ENCODE data around the gene RGL3. TPM values are rescaled to one million over a fixed set of nuclear protein-coding genes. Genes with fewer than 3 reads are reported as not detected.
"Not testable (repeated sequence)": the region's sequence is repeated elsewhere in the genome, so short reads cannot be mapped to it uniquely, and the experiment has no call there.

The RGL3 gene
- total RNA-seq, 2 experiments from 2014 or later, result not detected

- no peaks in the 10 kb centered on the region for H3K9me3 Mint-ChIP-seq
- peaks cover 9% of the 10 kb centered on the region for H3K27me3 Mint-ChIP-seq
- H3K4me3 Mint-ChIP-seq, result no peak overlapping the region
- CTCF ChIA-PET, result interaction anchor here (0.6 to 1.6 kb wide), 2 partner anchors 10 to 34 kb away, joined by 3 to 5 read pairs; partner anchors contain the start of genes CCDC159 and TMEM205
- H3K36me3 Mint-ChIP-seq (ENCODE audit: low read depth), result no peaks in the 10 kb centered on the region
- POLR2A ChIA-PET, result no interaction called here
- no peak for DNase-seq
- H3K27ac Mint-ChIP-seq, result no peak overlapping the region
- H3K4me1 Mint-ChIP-seq, result peaks cover 8% of the 10 kb centered on the region
Measured at GRCh38 chr19:11356676-11357550, 62.2 kb downstream of the RGL3 start.

DNA sequence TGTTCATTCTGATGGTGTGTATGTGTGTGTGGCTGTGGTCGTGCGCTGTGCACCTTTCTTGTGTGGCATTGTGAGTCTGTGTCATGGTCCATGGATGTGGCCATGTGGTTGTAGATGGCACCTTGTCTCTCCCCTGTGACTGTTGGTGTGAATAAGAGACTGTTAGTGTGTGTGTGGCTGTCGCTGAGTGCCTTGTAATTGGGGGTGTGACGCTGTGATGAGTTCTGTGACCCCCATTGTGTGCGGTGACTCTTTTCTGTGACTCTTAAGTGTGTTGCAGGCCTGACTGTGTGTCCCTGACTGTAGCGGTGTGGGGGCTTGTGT is 63.1 kb downstream of the RGL3 start:
- H3K27me3 Mint-ChIP-seq, result peaks cover 9% of the 10 kb centered on the region
- POLR2A ChIA-PET, result interaction anchor here (0.5 kb wide), 1 partner anchor 162 kb away, joined by 3 read pairs; no protein-coding TSS in a partner anchor
- H3K9me3 Mint-ChIP-seq, result no peaks in the 10 kb centered on the region

GRCh38 chr19:11355160-11356073 is 63.7 kb downstream of the RGL3 start, which contains the start of gene PLPPR2:
Gene PLPPR2, plus strand, starts transcription at chr19:11355432. Its CDS starts 2,242 bp downstream, at chr19:11357674.
- Mint-ChIP-seq H3K4me1 (peaks cover 8% of the 10 kb centered on the region), H3K27me3 (peaks cover 9% of the 10 kb centered on the region), H3K4me3 (peak within 1 kb of the TSS; percentile 2), H3K9me3 (no peaks in the 10 kb centered on the region), H3K27ac (no peak within 1 kb of the TSS), H3K36me3 (ENCODE audit: low read depth) (no peaks in the 10 kb centered on the region)
- peak; percentile 83 for DNase-seq
- ChIA-PET CTCF (no interaction called here), POLR2A (interaction anchor here (0.5 kb wide), 1 partner anchor 161 kb away, joined by 3 read pairs; no protein-coding TSS in a partner anchor)

More for the DNA sequence above, 63.1 kb downstream of the RGL3 start:
- CTCF ChIA-PET, result no interaction called here
- H3K27ac Mint-ChIP-seq, result no peak overlapping the region
- DNase-seq, result no peak
- peaks cover 8% of the 10 kb centered on the region for H3K4me1 Mint-ChIP-seq
- peak overlapping the region; percentile 2 for H3K4me3 Mint-ChIP-seq
- no peaks in the 10 kb centered on the region for H3K36me3 Mint-ChIP-seq (ENCODE audit: low read depth)

- DNase-seq; H3K27me3 Mint-ChIP-seq; H3K27ac Mint-ChIP-seq; H3K36me3 Mint-ChIP-seq (ENCODE audit: low read depth); H3K9me3 Mint-ChIP-seq; H3K4me1 Mint-ChIP-seq; H3K4me3 Mint-ChIP-seq; CTCF ChIA-PET; POLR2A ChIA-PET: not testable (repeated sequence)
Measured at GRCh38 chr19:11354102-11354501, 65.0 kb downstream of the RGL3 start.

DNA sequence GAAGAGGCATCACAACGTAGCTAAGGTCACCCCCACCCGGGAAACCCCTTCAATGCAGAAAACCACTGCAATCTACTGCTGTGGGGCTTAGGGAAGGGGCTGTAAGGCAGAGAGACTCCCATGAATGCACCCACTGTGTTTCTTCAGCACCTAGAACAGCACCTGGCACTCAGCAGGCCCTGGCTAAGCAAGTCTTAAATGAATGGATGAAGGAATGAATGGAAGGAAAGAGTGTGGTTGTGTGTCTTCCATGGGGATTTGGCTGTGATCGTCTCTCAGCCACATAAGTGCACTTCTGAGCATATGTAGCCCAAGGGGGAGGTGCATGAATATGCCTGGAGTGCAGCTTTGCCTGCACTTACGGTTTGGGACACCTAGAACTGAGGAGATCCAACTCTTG is 69.9 kb downstream of the RGL3 start:
- Mint-ChIP-seq H3K9me3 (peaks cover 13% of the 10 kb centered on the region), H3K36me3 (ENCODE audit: low read depth) (peaks cover 4% of the 10 kb centered on the region), H3K4me1 (peaks cover 27% of the 10 kb centered on the region), H3K27ac (no peak overlapping the region), H3K27me3 (no peaks in the 10 kb centered on the region), H3K4me3 (no peak overlapping the region)
- CTCF ChIA-PET, result interaction anchor here (0.9 kb wide), 1 partner anchor 8 kb away, joined by 3 read pairs; no protein-coding TSS in a partner anchor
- DNase-seq, result no peak
- POLR2A ChIA-PET, result interaction anchor here (0.6 kb wide), 1 partner anchor 262 kb away, joined by 4 read pairs; no protein-coding TSS in a partner anchor

- POLR2A ChIA-PET, result no interaction called here
- H3K27ac Mint-ChIP-seq, result no peak overlapping the region
- peaks cover 4% of the 10 kb centered on the region for H3K36me3 Mint-ChIP-seq (ENCODE audit: low read depth)
- DNase-seq, result no peak
- H3K4me1 Mint-ChIP-seq, result peaks cover 27% of the 10 kb centered on the region
- peaks cover 13% of the 10 kb centered on the region for H3K9me3 Mint-ChIP-seq
- H3K4me3 Mint-ChIP-seq, result peak overlapping the region; percentile 92
- H3K27me3 Mint-ChIP-seq, result no peaks in the 10 kb centered on the region
- CTCF ChIA-PET, result interaction anchor here (1.3 to 2.6 kb wide), 3 partner anchors 10 to 28 kb away, joined by 3 to 13 read pairs (median 5); no protein-coding TSS in a partner anchor
Measured at GRCh38 chr19:11347546-11348039, 71.5 kb downstream of the RGL3 start.

GRCh38 chr19:11346104-11346940 is 72.8 kb downstream of the RGL3 start, which contains the start of the genes CCDC159 and TMEM205:
Gene CCDC159, plus strand, starts transcription at chr19:11346519. Its CDS starts 88 bp downstream, at chr19:11346607.
Gene TMEM205, minus strand, starts transcription at chr19:11346268. Its CDS starts 649 bp downstream, at chr19:11345619.
- CTCF ChIA-PET, result interaction anchor here (0.5 to 2.6 kb wide), 7 partner anchors 9 to 89 kb away, joined by 3 to 13 read pairs (median 4); partner anchors contain the start of genes ODAD3 and SWSAP1
- peak; percentile 99 for DNase-seq
- peak within 1 kb of the TSS; percentile 92 for H3K27ac Mint-ChIP-seq
- H3K4me3 Mint-ChIP-seq, result peak within 1 kb of the TSS; percentile 92
- H3K9me3 Mint-ChIP-seq, result peaks cover 13% of the 10 kb centered on the region
- no peaks in the 10 kb centered on the region for H3K27me3 Mint-ChIP-seq
- POLR2A ChIA-PET, result interaction anchor here (0.8 to 1.1 kb wide), 2 partner anchors 22 to 29 kb away, joined by 4 to 5 read pairs; partner anchors contain the start of gene SWSAP1
- peaks cover 27% of the 10 kb centered on the region for H3K4me1 Mint-ChIP-seq
- peaks cover 6% of the 10 kb centered on the region for H3K36me3 Mint-ChIP-seq (ENCODE audit: low read depth)

GRCh38 chr19:11345122-11345803 is 73.9 kb downstream of the RGL3 start:
- H3K36me3 Mint-ChIP-seq (ENCODE audit: low read depth), result peaks cover 6% of the 10 kb centered on the region
- H3K4me3 Mint-ChIP-seq, result peak overlapping the region; percentile 92
- H3K27ac Mint-ChIP-seq, result peak overlapping the region; percentile 92
- CTCF ChIA-PET, result interaction anchor here (0.6 to 2.6 kb wide), 4 partner anchors 24 to 408 kb away, joined by 3 to 13 read pairs (median 6); partner anchors contain the start of gene SWSAP1
- peaks cover 27% of the 10 kb centered on the region for H3K4me1 Mint-ChIP-seq
- POLR2A ChIA-PET, result interaction anchor here (1.1 kb wide), 1 partner anchor 21 kb away, joined by 4 read pairs; no protein-coding TSS in a partner anchor
- peaks cover 13% of the 10 kb centered on the region for H3K9me3 Mint-ChIP-seq
- DNase-seq, result no peak
- H3K27me3 Mint-ChIP-seq, result no peaks in the 10 kb centered on the region

Other genes starting within 250 kb of the RGL3 start
- 1 to 10 TPM; 2.0 to 2.6 TPM for gene KANK2, start 221.8 kb downstream of the RGL3 start, total RNA-seq
- not detected for gene ANGPTL8, start 179.7 kb downstream of the RGL3 start, total RNA-seq
- gene DOCK6, start 156.8 kb downstream of the RGL3 start, total RNA-seq, result not detected
- gene TSPAN16, start 123.2 kb downstream of the RGL3 start, total RNA-seq, result not detected
- gene RAB3D, start 79.7 kb downstream of the RGL3 start, total RNA-seq, result 1 to 10 TPM; 3.2 to 3.6 TPM
- gene TMEM205, start 73.0 kb downstream of the RGL3 start, total RNA-seq, result 10 to 100 TPM; 25.9 to 26.7 TPM
- gene CCDC159, start 72.8 kb downstream of the RGL3 start, total RNA-seq, result 10 to 100 TPM; 18.0 to 20.5 TPM
- gene PLPPR2, start 63.9 kb downstream of the RGL3 start, total RNA-seq, result 1 to 10 TPM; 1.3 to 1.9 TPM
- 1 to 10 TPM; 2.9 to 3.5 TPM for gene SWSAP1, start 44.6 kb downstream of the RGL3 start, total RNA-seq
- gene EPOR, start 35.0 kb downstream of the RGL3 start, total RNA-seq, result 1 to 10 TPM; 5.4 to 5.8 TPM
- not detected for gene ODAD3, start 15.8 kb upstream of the RGL3 start, total RNA-seq
- 100 to 1,000 TPM; 321 to 338 TPM for gene PRKCSH, start 16.3 kb upstream of the RGL3 start, total RNA-seq
- under 1 TPM in 1 of 2 experiments, not detected in 1; 0.50 TPM for gene ELAVL3, start 61.7 kb upstream of the RGL3 start, total RNA-seq
- gene ZNF653, start 86.5 kb upstream of the RGL3 start, total RNA-seq, result 10 to 100 TPM; 21.4 to 24.4 TPM
- gene ECSIT, start 109.8 kb upstream of the RGL3 start, total RNA-seq, result 10 to 100 TPM; 21.6 to 28.8 TPM
- gene CNN1, start 119.5 kb upstream of the RGL3 start, total RNA-seq, result not detected
- gene ELOF1, start 139.9 kb upstream of the RGL3 start, total RNA-seq, result 10 to 100 TPM; 52.2 to 53.9 TPM
- gene ACP5, start 158.3 kb upstream of the RGL3 start, total RNA-seq, result 10 to 100 TPM; 27.5 to 33.9 TPM
- gene ZNF627, start 178.2 kb upstream of the RGL3 start, total RNA-seq, result 1 to 10 TPM; 4.6 to 4.7 TPM